ENCODE data around the gene CLDN24. TPM values are rescaled to one million over a fixed set of nuclear protein-coding genes. Genes with fewer than 3 reads are reported as not detected.

Gene CLDN24
- total and polyA plus RNA-seq, 2 donors (not counting 3 experiments of a cell fraction or from before 2014, with no cell fraction given), result not detected

DNA sequence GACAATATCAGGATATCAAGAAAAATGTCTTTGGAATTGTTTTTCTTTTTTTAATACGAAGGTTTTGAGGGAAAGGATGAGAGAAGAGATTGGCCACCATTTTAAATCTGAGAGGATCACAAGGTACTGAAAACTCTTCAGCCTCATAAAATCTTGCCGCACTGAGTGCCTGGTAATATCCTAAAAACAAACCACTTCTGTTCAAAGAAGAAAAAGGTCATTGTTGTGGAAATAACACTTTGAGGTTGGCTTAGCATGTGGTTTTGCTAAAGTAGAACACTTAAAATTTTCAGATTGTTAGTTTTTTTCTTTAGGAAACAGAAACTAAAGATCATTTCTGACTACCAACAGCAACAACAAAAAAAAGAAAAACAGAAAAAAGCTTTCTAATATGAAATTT is 1.1 kb downstream of the CLDN24 start:
- POLR2A ChIA-PET, result no interaction called here

More for the DNA sequence above, 1.1 kb downstream of the CLDN24 start:
- H3K4me3 ChIP-seq (replicated peaks in 1 of 3; ENCODE audit: insufficient read depth in 1 of 3, low read depth in 1 of 3, low read length in 3 of 3), result no peak overlapping the region
- H3K27me3 ChIP-seq (ENCODE audit: control insufficient read depth in 2 of 2, insufficient read depth in 2 of 2, low read length in 2 of 2), result no peaks in the 10 kb centered on the region
- no peaks in the 10 kb centered on the region for H3K79me2 ChIP-seq (ENCODE audit: control insufficient read depth, insufficient read depth, low read length)
- no peaks in the 10 kb centered on the region for H3K9me3 ChIP-seq (replicated peaks; ENCODE audit: control insufficient read depth, insufficient read depth, low read length)
- no TSS peak for BruUV-seq (replicated peaks)
- TF ChIP-seq JUN (IDR thresholded peaks at IDR 0.05; ENCODE audit: borderline replicate concordance, insufficient read depth, insufficient read length, low read depth) (no peak), POLR2AphosphoS5 (IDR thresholded peaks at IDR 0.05; ENCODE audit: insufficient read depth, low read depth, low read length) (no peak), EZH2 (IDR thresholded peaks at IDR 0.05; ENCODE audit: borderline replicate concordance, low read depth, low read length, severe bottlenecking) (no peak), GATA2 (IDR thresholded peaks at IDR 0.05; ENCODE audit: insufficient read depth, insufficient read length, low read depth, low read length) (no peak), POLR2A (IDR thresholded peaks at IDR 0.05; ENCODE audit: low read depth, low read length) (no peak), MYC (IDR thresholded peaks at IDR 0.05; ENCODE audit: low read depth, low read length) (no peak), FOS (IDR thresholded peaks at IDR 0.05; ENCODE audit: borderline replicate concordance, insufficient read depth, low read length) (no peak)
- TF ChIP-seq, protein P1, sequence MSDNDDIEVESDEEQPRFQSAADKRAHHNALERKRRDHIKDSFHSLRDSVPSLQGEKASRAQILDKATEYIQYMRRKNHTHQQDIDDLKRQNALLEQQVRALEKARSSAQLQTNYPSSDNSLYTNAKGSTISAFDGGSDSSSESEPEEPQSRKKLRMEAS (IDR thresholded peaks at IDR 0.05; ENCODE audit: insufficient read depth, insufficient read length), result no peak
- TF ChIP-seq, protein P2, sequence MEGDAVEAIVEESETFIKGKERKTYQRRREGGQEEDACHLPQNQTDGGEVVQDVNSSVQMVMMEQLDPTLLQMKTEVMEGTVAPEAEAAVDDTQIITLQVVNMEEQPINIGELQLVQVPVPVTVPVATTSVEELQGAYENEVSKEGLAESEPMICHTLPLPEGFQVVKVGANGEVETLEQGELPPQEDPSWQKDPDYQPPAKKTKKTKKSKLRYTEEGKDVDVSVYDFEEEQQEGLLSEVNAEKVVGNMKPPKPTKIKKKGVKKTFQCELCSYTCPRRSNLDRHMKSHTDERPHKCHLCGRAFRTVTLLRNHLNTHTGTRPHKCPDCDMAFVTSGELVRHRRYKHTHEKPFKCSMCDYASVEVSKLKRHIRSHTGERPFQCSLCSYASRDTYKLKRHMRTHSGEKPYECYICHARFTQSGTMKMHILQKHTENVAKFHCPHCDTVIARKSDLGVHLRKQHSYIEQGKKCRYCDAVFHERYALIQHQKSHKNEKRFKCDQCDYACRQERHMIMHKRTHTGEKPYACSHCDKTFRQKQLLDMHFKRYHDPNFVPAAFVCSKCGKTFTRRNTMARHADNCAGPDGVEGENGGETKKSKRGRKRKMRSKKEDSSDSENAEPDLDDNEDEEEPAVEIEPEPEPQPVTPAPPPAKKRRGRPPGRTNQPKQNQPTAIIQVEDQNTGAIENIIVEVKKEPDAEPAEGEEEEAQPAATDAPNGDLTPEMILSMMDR (IDR thresholded peaks at IDR 0.05; ENCODE audit: extremely low read depth in 1 of 2, insufficient read depth in 1 of 2, low read depth in 1 of 2, low read length in 2 of 2), result no peak
- intact Hi-C loops (cut with micrococcal nuclease) (no loop called here), dilution Hi-C loops (cut with MboI; ENCODE audit: extremely low pct_ligation_motif_present, low sequenced_read_pairs) (no loop called here)
- DNase-seq (ENCODE audit: low read depth, low spot score), result no peak
- FAIRE-seq, result no peak
- CTCF ChIA-PET, result interaction anchor here (1.1 kb wide), 1 partner anchor 86 kb away, joined by 3 read pairs; no protein-coding TSS in a partner anchor
- no peak overlapping the region for H2AFZ ChIP-seq (ENCODE audit: low read depth, low read length)
- peaks cover 2% of the 10 kb centered on the region in 2 experiments for H3K36me3 ChIP-seq (ENCODE audit: control insufficient read depth in 2 of 2, extremely low read depth in 1 of 2, insufficient read depth in 2 of 2, low read length in 2 of 2)
- H3K27ac ChIP-seq (ENCODE audit: insufficient read depth, low read depth, low read length), result no peak overlapping the region
- no peak overlapping the region for H3K9ac ChIP-seq (replicated peaks; ENCODE audit: extremely low read depth, insufficient read depth, low read length)
- H3K9me1 ChIP-seq (replicated peaks; ENCODE audit: control insufficient read depth, extremely low read depth, insufficient read depth, low read length), result no peaks in the 10 kb centered on the region
- H4K20me1 ChIP-seq (replicated peaks; ENCODE audit: control insufficient read depth, extremely low read depth, insufficient read depth, low read length), result no peaks in the 10 kb centered on the region
- H3K4me1 ChIP-seq (ENCODE audit: control insufficient read depth, extremely low read depth, insufficient read depth, low read length), result no peaks in the 10 kb centered on the region
- no peak overlapping the region for H3K4me2 ChIP-seq (ENCODE audit: insufficient read depth, low read length)
